Ishikawa (cell line): Measurements from ENCODE around the gene ETDC.

Experiments used
- CEBPB ChIP-seq: IDR thresholded peaks from 2 replicates; pipeline ENCODE4 v1.6.1; 2012
- CREB1 ChIP-seq: IDR thresholded peaks from 2 replicates; pipeline ENCODE4 v1.6.1; 2012; ENCODE audit warnings: low read depth
- EGR1 ChIP-seq: IDR thresholded peaks from 2 replicates; pipeline ENCODE4 v1.6.1; 2012
- EP300 ChIP-seq: IDR thresholded peaks from 2 replicates; pipeline ENCODE4 v1.6.1; 2012; ENCODE audit warnings: borderline replicate concordance
- FOXM1 ChIP-seq: IDR thresholded peaks from 2 replicates; pipeline ENCODE4 v1.6.1; 2012; ENCODE audit warnings: low read depth, borderline replicate concordance
- NFIC ChIP-seq: IDR thresholded peaks from 2 replicates; pipeline ENCODE4 v1.6.1; 2012
- RAD21 ChIP-seq: IDR thresholded peaks from 2 replicates; pipeline ENCODE4 v1.6.1; 2012; ENCODE audit warnings: low read depth
- REST ChIP-seq: IDR thresholded peaks from 2 replicates; pipeline ENCODE4 v1.6.1; 2012; ENCODE audit warnings: low read depth, mild to moderate bottlenecking
- TAF1 ChIP-seq: IDR thresholded peaks from 2 replicates; pipeline ENCODE4 v1.6.1; 2012; ENCODE audit warnings: low read depth, mild to moderate bottlenecking
- TCF12 ChIP-seq: IDR thresholded peaks from 2 replicates; pipeline ENCODE4 v1.6.1; 2012; ENCODE audit warnings: low read depth
- TEAD4 ChIP-seq: IDR thresholded peaks from 2 replicates; pipeline ENCODE4 v1.6.1; 2012
- YY1 ChIP-seq: IDR thresholded peaks from 2 replicates; pipeline ENCODE4 v1.6.1; 2012; ENCODE audit warnings: low read depth
- ZBTB7A ChIP-seq: IDR thresholded peaks from 2 replicates; pipeline ENCODE4 v1.6.1; 2012; ENCODE audit warnings: low read depth
- TF ChIP-seq, protein P1 (sequence below): IDR thresholded peaks from 2 replicates; pipeline ENCODE4 v1.6.1; 2012
- TF ChIP-seq, protein P2 (sequence below): IDR thresholded peaks from 2 replicates; pipeline ENCODE4 v1.6.1; 2012

Gene ETDC

GRCh38 chrX:135295238-135295943, 13.9 kb upstream of the ETDC start:
- TF ChIP-seq, protein P1, sequence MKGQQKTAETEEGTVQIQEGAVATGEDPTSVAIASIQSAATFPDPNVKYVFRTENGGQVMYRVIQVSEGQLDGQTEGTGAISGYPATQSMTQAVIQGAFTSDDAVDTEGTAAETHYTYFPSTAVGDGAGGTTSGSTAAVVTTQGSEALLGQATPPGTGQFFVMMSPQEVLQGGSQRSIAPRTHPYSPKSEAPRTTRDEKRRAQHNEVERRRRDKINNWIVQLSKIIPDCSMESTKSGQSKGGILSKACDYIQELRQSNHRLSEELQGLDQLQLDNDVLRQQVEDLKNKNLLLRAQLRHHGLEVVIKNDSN = no peak
- TF ChIP-seq FOXM1 = no peak
- TF ChIP-seq REST = no peak
- no peak for TF ChIP-seq NFIC
- TF ChIP-seq TCF12 = no peak
- TF ChIP-seq RAD21 = no peak
- TF ChIP-seq EP300 = no peak
- TF ChIP-seq TAF1 = no peak
- TF ChIP-seq, protein P2, sequence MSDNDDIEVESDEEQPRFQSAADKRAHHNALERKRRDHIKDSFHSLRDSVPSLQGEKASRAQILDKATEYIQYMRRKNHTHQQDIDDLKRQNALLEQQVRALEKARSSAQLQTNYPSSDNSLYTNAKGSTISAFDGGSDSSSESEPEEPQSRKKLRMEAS = no peak
- no peak for TF ChIP-seq CREB1
- TF ChIP-seq EGR1 = no peak
- TF ChIP-seq CEBPB = no peak

DNA sequence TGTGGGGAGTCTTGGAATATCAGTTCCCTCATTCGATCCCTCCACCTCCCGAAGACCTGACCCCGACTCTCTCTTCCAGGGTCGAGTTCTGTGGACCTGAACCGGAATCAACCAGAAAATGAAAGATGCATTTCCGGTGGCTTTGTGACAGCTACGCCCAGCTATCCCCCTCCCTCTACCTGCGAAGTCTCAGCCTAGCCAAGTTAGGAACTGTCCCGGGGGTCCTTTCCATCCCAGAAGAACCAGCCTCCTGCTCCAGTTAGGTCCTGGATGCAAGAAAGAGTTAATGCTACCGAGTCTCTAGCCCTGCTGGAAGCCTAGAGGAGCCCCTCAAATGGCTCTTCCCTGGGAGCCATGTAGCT, 13.4 kb upstream of the ETDC start:
- TF ChIP-seq REST (no peak), CEBPB (no peak), ZBTB7A (no peak), NFIC (no peak), EGR1 (no peak)
- TF ChIP-seq, protein P1 = no peak

DNA sequence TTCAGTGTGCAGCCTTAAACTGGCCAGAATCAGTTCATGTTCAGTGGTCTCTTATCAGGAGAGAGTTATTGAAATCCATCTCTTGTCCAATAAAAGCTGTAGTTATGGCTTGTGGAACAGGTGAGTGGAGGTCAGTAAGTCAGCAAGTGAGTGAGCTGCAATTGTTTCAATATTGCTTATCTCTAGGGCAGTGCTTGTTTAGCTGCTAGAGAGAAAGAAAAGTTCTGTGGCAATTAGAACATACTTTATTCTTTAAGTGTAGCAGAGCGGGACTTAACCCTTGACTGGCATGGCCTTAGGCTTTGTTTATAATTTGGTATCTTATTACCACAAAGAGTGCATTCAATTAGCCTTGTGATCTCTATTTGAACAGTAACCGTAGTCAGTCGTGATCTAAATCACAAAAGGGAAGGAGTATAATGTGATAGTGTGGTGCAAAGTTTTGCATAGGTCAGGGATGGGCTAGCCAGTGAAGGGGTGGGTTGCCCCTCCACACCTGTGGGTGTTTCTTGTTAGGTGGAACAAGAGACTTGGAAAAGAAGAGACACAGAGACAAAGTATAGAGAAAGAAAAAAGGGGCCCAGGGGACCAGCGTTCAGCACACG, 6.9 kb upstream of the ETDC start:
- TF ChIP-seq RAD21 (no peak), EGR1 (no peak), EP300 (no peak), ZBTB7A (no peak)

DNA sequence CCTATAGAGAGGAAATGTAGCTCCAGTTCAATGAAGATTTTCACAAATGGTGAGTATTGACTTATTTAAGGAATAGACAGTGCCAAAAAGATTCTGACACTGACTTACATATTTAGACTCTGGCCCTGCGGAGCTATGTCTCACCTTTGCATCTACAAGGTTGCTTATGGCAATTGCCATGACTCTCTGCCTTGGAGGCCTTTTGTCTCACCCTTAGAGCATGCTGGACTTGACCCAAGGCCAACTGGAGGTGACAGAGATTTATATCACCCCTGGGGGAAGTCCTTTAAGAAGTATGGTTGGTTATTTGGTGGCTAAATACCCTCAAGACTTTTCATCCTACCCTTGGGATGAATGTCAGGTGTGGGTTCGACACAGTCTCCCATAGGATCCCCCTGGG, 4.5 kb upstream of the ETDC start:
- no peak for TF ChIP-seq EGR1
- no peak for TF ChIP-seq YY1
- TF ChIP-seq CEBPB = no peak
- TF ChIP-seq, protein P2 = no peak
- no peak for TF ChIP-seq ZBTB7A
- TF ChIP-seq, protein P1 = no peak
- no peak for TF ChIP-seq NFIC
- no peak for TF ChIP-seq TEAD4
- no peak for TF ChIP-seq REST

GRCh38 chrX:135307171-135307570, 2.1 kb upstream of the ETDC start:
- TF ChIP-seq FOXM1 (no peak), RAD21 (no peak), NFIC (no peak), CEBPB (no peak), EGR1 (no peak), EP300 (no peak), TCF12 (no peak), YY1 (no peak), ZBTB7A (no peak), TEAD4 (no peak), CREB1 (no peak), REST (no peak), TAF1 (no peak)
- TF ChIP-seq, protein P2 = no peak
- TF ChIP-seq, protein P1 = no peak
